Amniotic stem cell (primary cell): ENCODE results near the gene IL10.
"Not testable (repeated sequence)": the region's sequence is repeated elsewhere in the genome, so short reads cannot be mapped to it uniquely, and the experiment has no call there.

ENCODE experiments used
- DNase-seq: peaks from one replicate; lab custom pipeline; 2025; lab: John Stamatoyannopoulos, UW

Gene IL10

DNA sequence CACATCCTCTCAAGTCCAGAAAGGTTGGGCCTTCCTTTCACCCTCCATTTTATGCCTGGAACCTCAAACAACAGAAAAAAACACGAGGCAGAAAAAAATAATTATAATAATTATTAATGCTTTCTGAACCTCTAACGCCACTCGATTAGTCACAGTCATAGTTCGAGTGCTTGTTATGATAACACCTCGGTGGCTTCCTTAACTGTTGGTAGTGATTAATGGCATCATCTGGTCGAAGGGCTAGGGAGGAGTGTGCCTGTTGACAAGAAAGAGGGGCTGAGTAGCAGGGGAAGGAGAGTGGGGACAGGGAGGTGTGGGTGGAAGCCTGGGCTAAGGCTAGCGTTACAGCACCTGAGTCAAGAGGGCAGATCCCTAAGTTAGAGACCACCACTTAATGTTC, 21.3 kb upstream of the IL10 start:
- DNase-seq: no peak

DNA sequence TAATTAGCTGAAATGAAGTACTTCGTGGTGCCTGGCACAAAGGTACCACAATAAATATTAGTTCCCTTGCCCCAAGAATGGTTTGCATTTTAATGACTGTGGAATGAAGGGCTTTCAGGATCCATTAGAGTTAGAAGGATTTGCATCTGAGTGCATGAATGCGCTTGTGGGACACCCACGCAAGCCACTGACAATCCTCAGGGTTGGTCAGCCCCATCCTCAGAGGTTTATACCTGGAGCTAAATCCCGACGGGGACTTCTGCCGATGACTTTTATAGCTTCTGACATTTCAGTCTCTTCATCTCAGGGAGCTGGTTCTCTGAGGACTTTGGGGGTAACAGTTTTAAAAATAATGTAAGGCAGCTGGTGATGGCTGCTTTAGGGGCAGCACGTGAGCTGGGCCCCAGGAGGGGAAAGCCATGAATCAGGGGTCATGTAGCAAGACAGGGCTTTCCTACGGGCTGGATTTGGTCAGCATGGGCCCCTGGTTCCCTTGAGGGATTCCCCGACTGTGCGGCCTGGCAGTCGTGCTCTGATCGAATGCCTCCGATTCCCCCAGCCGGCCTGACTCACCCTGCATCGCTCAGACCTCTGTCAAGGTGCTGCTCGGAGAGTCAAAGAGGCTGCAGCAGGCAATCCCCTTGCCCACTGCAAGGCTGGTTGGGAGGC, 20.8 kb upstream of the IL10 start:
- no peak for DNase-seq

DNA sequence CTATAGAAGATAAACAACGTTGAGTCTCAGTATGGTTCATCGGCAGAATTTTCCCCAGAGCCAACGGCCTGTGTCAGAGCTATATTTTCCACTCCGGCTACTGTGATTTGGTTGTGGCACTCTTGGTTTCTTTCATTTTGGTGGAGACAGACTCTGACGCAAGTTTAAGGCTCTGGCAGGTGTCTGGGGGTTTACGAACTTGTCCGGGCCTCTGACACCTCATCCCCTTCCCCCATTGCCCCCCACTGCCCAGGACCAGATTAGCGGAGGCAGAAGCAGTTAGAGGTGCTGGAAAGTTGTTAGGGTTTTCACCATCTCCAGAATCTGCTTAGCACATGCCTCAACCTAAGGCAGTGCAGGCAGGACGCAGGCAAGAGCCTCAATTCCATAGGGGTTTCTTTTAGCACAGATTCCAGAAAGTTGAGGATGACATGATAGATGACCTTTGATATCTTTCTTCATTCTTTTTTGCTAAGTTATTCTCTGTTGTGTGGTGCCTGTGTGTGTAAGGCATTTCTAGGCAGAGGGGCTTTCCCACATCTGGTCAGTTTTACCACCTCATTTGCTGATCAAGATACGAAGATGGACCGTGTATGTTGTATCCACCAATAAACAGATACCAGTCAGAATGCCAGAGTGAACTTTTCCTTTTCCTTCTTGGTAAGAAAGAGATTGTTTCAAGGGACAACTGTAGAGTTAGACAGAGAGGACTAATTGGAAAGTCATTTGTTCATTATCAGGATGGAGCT, 18.4 kb upstream of the IL10 start:
- no peak for DNase-seq

DNA sequence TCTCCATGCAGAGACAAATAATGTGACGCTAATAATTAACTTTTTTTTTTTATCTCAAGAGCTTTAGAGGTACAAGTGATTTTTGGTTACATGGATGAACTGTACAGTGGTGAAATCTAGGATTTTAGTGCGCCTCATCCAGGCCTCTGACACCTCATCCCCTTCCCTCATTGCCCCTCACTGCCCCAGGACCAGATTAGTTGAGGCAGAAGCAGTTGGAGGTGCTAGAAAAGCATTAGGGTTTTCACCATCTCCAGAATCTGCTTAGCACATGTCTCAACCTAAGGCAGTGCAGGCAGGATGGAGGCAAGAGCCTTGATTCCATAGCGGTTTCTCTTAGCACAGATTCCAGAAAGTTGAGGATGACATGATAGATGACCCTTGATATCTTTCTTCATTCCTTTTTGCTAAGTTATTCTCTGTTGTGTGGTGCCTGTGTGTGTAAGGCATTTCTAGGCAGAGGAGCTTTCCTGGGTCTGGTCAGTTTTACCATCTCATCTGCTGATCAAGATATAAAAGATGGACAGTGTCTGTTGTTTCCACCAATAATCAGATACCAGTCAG, 16.3 kb upstream of the IL10 start:
- no peak for DNase-seq

DNA sequence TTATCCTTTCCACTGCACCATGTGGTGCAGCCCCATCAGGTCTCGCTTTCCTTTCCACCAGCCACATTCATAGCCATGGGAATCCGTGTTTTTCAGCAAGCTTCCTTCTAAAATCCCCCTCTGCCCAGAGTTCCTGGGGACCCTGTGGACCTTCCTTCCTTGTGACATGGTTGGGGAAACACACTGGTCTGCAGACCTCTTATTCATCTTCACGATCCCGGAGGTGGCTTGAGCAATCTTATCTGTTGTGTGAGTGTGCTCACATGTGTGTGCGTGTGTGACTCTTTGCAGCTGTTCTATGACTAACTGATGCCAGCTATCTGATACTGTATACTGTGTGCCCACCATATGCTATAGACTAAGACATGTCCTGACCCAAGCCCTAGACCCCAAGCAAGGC, 15.6 kb upstream of the IL10 start:
- DNase-seq: no peak

DNA sequence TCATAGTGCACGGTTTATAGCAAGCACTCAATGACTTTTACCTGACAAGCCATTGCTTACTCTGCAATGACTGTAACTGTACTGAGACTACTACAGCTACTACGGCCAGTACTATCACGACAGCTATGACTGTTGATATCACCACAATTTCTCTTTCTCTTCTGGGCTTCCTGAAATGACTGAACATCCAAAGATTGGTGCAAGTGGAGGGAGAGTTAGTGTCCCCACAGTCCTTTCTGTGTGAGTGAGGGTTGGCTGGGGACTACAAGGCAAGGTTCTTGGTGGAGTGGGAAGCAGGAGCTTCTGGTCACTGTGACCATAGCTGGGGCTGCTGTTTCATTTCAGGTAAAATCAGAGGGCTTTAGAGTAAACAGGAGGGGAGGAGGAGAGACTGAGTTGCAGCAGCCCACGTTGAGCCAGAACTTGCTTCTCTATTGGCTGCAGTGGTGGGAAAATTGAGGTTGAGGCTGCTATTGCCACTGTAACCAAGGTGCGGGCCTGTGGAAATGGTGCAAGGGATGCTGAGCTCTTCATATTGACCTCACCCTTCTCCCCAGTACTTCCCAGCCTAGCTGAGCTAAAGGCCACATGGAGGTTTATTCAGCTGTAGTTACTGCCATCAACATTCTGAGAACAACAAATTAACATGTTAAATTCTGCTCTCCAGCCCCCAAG, 14.1 kb upstream of the IL10 start:
- no peak for DNase-seq

DNA sequence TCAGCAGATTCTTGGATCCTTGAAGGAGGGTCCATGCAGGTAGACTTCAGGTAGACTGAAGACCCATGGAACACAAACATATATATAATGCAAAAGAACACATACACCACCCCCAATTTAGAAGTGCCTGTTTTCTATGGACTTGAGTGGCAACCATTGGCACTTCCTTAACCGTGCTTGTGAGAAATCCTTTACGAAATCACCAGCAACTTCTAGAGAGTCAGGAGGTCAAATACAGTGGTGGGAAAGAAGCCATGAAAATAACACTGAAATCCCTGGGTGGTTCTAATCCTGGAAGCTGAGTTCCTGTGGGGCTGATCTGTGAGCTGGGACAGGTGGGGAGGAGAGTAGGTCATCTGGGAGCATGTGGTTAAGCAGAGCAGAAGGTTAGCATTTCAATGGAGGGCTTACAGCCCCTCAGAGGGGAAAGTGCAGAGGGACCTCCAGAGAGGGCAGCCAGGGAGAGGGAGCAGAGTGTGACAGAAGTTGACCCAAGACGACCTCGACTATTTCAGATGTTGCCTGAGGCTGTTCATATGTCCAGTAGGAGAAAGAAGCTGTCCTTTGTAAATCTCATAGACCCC, 13.0 kb upstream of the IL10 start:
- DNase-seq: no peak

DNA sequence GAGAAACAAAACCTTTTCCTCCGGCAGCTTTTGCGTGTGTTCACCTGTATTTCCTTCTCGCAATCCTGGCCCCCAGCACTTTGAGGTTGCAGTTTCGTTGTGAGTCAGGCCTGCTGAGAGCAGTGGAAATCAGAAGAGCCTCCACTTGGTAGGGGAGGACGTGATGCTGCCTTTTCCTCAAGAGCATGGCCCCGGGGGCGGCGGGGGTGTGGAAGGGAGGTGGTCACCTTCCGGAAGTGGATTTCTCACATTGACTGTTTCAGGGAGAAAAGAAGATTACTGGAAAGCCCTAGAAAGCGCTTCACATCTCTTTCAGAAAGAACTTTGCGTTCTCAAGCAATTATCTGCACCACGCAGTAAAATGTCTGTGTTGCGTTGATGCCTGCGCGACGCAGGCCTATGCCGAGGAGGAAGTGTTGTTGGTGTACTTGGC, 12.2 kb upstream of the IL10 start:
- no peak for DNase-seq

DNA sequence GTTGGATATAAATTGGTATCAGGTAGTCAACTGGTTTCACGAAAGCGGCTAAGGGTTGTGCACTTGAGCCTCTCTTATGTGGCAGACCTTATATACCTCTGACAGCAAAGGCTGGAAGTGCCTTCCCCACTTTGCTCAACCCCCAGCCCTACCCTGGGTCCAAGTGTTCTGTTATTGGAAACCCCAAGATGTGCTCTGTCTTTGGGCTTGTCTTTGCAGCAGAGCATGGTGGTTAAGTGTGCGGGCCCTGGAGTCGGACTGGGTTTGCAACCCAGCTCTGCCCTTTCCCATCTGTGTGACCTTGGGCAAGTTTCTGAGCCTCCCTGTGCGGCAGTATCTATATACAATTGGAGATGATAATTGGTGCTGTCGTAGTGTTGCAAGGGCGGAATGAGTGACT, 11.2 kb upstream of the IL10 start:
- no peak for DNase-seq

DNA sequence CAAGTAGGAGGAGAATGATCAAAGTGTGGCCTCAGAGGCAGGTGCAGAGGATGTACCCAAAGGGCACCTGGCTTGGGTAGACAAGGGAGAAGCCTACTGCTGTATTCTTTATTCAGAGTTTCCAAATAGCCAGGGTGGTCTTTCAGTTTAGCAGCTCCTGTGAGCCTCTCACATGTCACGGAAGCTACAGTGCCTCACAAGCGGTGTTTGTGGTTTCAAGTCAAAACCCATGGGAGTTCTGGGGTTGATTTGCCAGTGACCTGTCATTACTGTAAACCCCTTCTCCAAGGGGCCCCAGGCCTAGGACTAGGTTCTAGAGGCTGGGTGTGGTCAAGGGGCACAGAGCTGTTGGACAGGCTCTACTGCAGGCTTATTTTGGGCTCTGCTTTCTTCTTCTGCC, 10.2 kb upstream of the IL10 start:
- no peak for DNase-seq

DNA sequence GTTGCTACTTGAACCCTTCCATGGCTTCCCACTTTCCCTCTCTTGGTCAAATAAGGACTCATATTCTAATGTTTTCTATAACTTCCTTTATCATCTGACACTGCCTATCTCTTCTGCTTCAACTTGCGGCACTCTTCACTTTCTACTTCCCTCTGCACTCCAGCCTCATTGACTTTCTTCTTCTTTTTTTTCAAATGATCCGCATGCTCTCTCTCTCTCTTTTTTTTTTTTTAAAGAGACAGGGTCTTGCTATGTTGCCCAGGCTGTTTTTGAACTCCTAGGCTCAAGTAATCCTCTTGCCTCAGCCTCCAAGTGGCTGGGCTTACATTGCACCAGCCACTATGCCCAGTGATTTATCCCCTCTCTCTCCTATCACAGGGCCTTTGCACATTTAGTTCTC, 7.3 kb upstream of the IL10 start:
- DNase-seq: no peak

DNA sequence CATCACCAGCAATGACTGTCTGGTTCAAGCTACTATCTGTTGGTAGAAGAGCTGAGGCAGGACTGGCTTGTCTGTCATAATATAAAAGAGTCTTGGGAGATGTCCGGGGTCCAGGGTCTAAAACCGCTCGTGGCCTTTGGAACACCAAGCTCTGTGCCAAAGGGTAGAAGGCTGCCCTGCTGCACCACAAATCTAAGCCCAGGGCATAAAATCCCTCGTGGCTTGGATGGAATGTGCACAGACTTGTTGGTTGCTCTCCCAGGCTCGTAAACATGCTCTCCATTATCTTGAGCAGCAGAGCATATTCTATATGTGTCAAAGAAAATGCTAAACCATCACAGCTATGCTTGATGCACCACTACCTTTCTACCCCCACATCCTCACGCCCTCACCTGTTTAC, 6.6 kb upstream of the IL10 start:
- not testable (repeated sequence) for DNase-seq

DNA sequence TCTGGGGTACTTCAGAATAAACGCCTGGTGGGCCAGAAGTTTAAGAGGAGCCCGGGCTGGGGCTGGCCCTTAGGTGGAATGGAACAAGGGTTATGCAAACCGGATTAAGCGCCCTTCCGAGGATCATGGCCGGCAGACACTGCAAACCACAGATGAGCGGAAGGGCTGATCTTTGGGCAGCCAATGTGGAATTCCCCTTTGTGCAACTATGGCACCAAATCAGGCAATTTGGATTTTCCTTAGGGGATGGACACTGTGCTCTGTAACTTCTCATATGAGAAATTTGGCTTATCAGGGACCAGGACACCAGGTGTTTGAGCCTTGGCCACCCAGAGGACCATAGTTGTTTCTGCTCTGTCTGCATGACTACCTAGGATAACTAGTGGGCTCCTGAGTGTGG, 5.7 kb upstream of the IL10 start:
- no peak for DNase-seq

DNA sequence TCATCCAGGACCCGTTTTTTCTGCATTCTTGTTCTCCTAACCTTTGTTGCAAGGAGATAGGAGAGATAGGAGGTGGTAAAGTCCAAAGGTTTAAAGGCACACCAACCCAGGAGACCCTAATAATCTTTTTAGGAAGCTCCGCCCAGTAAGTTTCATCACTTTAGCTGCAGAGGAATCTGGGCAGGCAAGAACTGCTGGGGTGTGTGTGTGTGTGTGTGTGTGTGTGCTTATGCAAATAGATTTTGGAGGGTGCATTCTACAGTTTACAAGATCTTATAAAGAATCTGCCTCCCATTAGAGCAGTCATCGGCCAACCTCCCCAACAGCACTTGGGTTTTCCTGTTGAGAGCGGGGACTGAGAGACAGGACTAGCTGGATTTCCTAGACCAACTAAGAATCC, 3.9 kb upstream of the IL10 start:
- DNase-seq: no peak

DNA sequence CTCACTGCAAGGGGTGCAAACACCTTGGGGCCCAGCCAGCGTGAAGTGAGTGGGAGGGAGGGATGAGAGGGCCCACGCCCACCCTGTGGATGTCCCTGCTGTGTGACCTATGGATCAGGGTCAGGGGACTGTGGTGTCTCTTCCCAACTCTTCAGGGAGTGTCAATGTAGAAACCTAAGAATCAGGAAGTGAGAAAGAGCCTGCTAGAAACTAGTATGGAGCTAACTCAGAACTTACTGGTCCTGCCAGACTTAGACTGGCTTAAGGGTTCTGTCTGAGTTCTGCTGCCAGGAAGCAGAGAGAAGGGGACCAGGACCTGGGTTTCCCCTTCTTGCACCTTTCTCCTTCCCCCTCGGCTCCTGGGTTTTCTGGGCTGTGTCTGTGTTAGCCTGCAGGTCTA, 1.8 kb upstream of the IL10 start:
- DNase-seq: no peak

DNA sequence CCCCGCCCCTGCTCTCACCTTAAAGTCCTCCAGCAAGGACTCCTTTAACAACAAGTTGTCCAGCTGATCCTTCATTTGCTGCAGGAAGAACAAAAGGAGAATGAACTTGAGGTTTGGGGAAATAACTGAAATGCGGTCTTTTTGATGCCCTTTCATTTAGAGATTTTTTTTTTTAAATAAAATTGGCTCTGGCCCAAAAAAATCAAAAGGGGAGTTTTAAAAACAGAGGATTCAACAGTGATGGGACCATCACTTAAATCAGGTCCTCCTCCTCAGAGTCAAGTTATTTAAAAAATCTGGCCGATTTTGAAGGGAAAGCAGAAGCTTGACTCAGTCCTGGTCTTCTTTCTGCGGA, 979 bp downstream of the IL10 start:
- DNase-seq: no peak

DNA sequence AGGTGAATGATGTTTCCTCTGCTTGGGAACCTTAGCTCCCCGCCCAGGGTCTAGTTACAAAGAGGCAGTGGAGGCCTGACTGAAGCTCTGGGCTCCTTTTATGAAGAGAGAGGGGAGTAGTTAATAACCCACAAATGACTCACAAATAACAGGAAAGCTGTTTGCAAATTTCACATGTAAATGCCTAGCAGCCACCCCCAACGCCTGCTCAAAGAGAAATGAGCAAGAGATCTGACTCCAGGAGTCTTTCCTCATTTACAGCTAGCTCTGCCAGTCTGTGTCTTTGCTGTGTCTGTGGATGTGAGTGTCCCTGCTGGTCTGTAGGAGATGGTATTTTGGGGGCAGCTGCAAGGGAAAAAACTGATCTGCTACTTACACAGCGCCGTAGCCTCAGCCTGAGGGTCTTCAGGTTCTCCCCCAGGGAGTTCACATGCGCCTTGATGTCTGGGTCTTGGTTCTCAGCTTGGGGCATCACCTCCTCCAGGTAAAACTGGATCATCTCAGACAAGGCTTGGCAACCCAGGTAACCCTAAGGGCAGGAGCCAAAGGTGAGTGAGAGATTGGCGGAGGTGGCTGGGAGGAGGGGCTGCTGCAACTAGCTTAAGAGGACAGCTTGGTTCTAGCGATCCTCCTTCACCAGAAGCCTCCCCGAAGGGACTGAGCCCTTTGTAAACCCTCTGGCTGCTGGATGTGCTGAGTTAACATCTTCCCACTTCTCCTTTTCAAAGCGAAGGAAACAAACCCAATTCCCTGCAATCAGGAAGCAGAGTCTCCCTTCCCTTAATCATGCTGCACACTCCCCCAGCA, 1.6 kb downstream of the IL10 start, which contains the start of gene IL19:
Gene IL19 (plus strand): TSS at position 243 of the 807 bp plus-strand sequence. CDS start 65,890 bp downstream, outside the sequence.
- DNase-seq: no peak

DNA sequence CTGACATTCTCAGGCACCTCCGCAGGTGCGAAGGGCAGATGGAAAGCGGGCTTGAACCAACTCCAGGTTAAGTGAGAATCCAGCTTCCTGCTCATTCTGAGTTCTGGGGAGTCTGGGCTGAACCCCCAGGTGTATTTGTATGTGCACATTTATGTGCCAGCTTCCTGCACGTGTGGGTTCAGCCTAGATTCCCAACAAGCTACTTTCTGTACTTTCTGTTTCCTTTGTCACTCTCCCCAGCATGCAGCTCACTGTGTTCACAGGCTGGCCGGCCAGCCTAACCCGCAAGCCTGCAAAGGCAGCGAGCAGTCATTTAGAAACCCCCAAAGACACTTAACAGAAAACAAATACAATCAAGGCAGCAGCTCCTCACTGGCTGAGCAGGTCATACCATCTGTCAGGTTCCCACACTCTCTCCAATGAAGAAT, 3.0 kb downstream of the IL10 start:
- no peak for DNase-seq

DNA sequence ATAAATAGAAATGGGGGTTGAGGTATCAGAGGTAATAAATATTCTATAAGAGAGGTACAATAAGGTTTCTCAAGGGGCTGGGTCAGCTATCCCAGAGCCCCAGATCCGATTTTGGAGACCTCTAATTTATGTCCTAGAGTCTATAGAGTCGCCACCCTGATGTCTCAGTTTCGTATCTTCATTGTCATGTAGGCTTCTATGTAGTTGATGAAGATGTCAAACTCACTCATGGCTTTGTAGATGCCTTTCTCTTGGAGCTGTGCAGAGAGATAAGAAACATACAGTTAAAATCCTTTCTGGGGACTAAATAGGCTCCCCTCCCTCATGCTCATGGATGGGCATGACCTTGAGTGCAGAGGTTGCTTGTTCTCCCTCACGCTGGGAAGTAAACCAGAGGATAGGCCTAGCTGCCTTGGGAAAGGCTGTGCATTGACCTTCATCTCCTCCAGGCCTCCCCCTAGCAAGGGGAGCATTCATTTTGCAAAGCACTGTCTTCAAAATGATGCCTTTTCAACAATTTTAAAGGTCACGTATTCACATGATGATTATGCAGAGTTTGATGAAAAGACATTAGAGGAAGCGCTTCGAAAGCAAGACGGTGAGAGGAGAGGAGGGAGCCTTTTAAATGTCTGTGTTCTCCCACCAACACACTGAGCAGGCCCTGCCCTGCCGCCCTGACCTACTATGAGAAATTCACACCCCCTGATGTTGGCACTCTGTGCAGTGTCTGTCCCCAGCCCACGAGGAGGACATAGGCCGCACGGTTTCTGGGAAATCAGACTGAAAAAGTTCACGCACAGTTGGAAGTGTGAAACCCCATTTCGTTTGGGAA, 3.6 kb downstream of the IL10 start:
- no peak for DNase-seq

DNA sequence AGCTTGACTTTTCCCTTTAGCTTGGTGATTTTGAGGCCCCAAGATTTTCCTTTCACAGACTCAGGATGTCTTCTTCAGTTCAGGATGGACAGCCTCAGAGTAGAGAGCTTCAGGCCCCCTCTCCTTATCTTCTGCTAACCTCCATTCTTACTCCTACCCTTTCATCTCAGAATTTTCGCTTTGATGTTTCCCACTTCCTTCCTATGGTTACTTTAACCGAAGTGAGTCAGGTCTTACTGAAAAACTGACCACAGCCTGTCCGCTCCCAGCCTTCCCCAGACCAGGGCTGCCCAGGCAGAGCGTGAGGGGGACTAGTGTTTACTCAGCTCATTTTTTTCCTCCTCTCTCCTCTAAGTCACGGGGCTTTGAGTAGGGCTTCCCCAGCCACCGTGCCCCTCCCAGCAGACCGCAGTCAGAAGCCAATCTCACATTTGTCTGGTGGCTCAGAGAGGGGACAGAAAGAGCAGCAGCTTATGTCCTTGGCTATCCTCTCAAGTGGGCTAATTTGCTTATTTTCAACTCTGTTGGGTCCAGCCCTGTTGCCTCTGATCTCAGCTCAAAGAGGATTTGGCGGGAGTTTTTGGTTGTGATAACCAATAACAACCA, 5.9 kb downstream of the IL10 start:
- DNase-seq: peak; percentile 22
